ENCODE data around the gene IGLL5. TPM values are rescaled to one million over a fixed set of nuclear protein-coding genes. Genes with fewer than 3 reads are reported as not detected.

The IGLL5 gene
- total RNA-seq, 1 experiment from 2014 or later: not detected

DNA sequence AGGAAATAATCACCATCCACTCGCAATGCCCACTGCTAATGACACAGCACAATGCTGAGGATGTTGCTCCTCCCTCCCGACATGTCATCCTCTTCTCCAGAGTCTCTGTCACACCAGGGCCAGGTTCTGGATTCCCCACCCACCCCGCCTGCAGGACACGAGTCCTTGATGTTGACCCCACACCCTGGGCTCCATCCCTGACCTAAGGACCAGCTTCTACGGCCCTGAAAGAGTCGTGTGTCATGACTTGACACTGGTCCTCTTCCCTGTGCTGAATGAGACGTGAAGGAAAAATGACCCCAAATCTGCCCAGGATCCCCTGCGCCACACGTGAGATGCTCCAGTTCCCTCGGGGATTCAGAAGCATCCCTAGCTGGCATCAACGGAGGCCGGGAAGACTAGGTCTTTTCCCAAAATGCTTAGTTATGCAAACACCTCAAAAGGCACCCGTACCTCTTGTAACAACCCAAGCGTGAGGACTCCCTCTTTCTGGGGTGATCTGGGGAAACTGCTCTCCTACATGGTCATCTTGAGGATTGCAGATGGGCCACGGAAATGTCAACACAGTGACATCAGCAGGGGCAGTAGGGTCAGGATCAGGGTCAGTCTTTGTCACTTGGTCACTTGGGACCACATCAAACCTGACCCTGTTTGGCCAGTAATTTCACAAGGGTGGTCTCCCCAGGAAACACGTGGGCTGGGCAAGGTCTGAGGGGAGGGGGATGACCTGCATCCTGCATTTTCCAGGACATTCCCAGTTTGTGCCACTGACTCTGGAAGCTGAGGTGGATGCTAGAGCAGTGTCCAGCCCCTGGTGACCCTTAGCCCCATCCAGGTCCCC, 42.0 kb downstream of the IGLL5 start:
- no peak overlapping the region for H3K27ac ChIP-seq (ENCODE audit: low read length)
- intact Hi-C loops (cut with micrococcal nuclease): no loop called here
- H3K4me1 ChIP-seq (ENCODE audit: insufficient read depth, low read length): peaks cover 21% of the 10 kb centered on the region; the same call in 1 of the 2 replicates
- no peak for ATAC-seq
- no peak overlapping the region for H2AFZ ChIP-seq (ENCODE audit: low read length)
- no peak overlapping the region for H3K9ac ChIP-seq (ENCODE audit: low read length)
- no peaks in the 10 kb centered on the region for H3K36me3 ChIP-seq (ENCODE audit: low read depth, low read length)
- no TSS peak for BruUV-seq (replicated peaks)
- H3K27me3 ChIP-seq (ENCODE audit: low read length): no peaks in the 10 kb centered on the region
- H3K9me2 ChIP-seq (replicated peaks; ENCODE audit: low read length): no peaks in the 10 kb centered on the region
- no peaks in the 10 kb centered on the region for H3K79me2 ChIP-seq (ENCODE audit: low read length)
- no peaks in the 10 kb centered on the region for H3F3A ChIP-seq (ENCODE audit: low read length, unreplicated experiment)
- POLR2A ChIA-PET (ENCODE audit: unreplicated experiment): no interaction called here
- no peaks in the 10 kb centered on the region for H3K9me3 ChIP-seq (ENCODE audit: low read length)
- H3K4me3 ChIP-seq (ENCODE audit: low read length): no peak overlapping the region
- CTCF ChIA-PET: no interaction called here
- H3K4me2 ChIP-seq (ENCODE audit: low read length): no peak overlapping the region
- DNase-seq: no peak
- TF ChIP-seq, protein P1, sequence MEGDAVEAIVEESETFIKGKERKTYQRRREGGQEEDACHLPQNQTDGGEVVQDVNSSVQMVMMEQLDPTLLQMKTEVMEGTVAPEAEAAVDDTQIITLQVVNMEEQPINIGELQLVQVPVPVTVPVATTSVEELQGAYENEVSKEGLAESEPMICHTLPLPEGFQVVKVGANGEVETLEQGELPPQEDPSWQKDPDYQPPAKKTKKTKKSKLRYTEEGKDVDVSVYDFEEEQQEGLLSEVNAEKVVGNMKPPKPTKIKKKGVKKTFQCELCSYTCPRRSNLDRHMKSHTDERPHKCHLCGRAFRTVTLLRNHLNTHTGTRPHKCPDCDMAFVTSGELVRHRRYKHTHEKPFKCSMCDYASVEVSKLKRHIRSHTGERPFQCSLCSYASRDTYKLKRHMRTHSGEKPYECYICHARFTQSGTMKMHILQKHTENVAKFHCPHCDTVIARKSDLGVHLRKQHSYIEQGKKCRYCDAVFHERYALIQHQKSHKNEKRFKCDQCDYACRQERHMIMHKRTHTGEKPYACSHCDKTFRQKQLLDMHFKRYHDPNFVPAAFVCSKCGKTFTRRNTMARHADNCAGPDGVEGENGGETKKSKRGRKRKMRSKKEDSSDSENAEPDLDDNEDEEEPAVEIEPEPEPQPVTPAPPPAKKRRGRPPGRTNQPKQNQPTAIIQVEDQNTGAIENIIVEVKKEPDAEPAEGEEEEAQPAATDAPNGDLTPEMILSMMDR (conservative IDR thresholded peaks at IDR 0.05; ENCODE audit: low read depth, low read length): no peak
- TF ChIP-seq EZH2 (IDR thresholded peaks at IDR 0.05; ENCODE audit: low read length, unreplicated experiment) (no peak), EZH2phosphoT487 (IDR thresholded peaks at IDR 0.05; ENCODE audit: borderline replicate concordance, low read length) (no peak)
- no peaks in the 10 kb centered on the region for H4K20me1 ChIP-seq (ENCODE audit: low read length)

DNA sequence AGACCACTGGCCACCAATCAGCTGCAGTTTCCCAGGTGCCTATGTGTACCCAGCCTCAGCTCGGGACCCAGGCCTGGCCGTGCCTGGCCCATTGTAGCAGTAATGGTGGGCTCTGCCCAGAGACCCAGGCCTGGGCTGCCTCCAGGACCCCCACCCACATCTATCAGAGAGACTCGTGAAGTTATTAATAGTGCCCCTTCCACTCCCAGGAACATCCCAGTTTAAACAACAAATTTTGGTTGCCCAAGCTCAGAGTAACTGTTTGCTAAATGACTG, 42.5 kb downstream of the IGLL5 start:
- Histone ChIP-seq H3K4me2 (ENCODE audit: low read length) (no peak overlapping the region), H3K4me3 (ENCODE audit: low read length) (no peak overlapping the region), H3F3A (ENCODE audit: low read length, unreplicated experiment) (no peaks in the 10 kb centered on the region), H3K9ac (ENCODE audit: low read length) (no peak overlapping the region), H2AFZ (ENCODE audit: low read length) (no peak overlapping the region), H3K36me3 (ENCODE audit: low read depth, low read length) (no peaks in the 10 kb centered on the region), H3K9me3 (ENCODE audit: low read length) (no peaks in the 10 kb centered on the region), H3K27ac (ENCODE audit: low read length) (no peak overlapping the region), H3K4me1 (ENCODE audit: insufficient read depth, low read length) (peaks cover 21% of the 10 kb centered on the region; the same call in 1 of the 2 replicates), H3K9me2 (replicated peaks; ENCODE audit: low read length) (no peaks in the 10 kb centered on the region), H3K27me3 (ENCODE audit: low read length) (no peaks in the 10 kb centered on the region), H3K79me2 (ENCODE audit: low read length) (no peaks in the 10 kb centered on the region), H4K20me1 (ENCODE audit: low read length) (no peaks in the 10 kb centered on the region)
- TF ChIP-seq EZH2 (IDR thresholded peaks at IDR 0.05; ENCODE audit: low read length, unreplicated experiment): no peak
- no peak for TF ChIP-seq EZH2phosphoT487 (IDR thresholded peaks at IDR 0.05; ENCODE audit: borderline replicate concordance, low read length)
- TF ChIP-seq, protein P1 (conservative IDR thresholded peaks at IDR 0.05; ENCODE audit: low read depth, low read length): no peak
- no TSS peak for BruUV-seq (replicated peaks)
- CTCF ChIA-PET: no interaction called here
- POLR2A ChIA-PET (ENCODE audit: unreplicated experiment): no interaction called here
- intact Hi-C loops (cut with micrococcal nuclease): no loop called here
- ATAC-seq (no peak), DNase-seq (no peak)

All from PC-3 (cell line).